ENCODE measurements around the gene CFAP157.
"Not testable (repeated sequence)": the region's sequence is repeated elsewhere in the genome, so short reads cannot be mapped to it uniquely, and the experiment has no call there.

The CFAP157 gene

DNA sequence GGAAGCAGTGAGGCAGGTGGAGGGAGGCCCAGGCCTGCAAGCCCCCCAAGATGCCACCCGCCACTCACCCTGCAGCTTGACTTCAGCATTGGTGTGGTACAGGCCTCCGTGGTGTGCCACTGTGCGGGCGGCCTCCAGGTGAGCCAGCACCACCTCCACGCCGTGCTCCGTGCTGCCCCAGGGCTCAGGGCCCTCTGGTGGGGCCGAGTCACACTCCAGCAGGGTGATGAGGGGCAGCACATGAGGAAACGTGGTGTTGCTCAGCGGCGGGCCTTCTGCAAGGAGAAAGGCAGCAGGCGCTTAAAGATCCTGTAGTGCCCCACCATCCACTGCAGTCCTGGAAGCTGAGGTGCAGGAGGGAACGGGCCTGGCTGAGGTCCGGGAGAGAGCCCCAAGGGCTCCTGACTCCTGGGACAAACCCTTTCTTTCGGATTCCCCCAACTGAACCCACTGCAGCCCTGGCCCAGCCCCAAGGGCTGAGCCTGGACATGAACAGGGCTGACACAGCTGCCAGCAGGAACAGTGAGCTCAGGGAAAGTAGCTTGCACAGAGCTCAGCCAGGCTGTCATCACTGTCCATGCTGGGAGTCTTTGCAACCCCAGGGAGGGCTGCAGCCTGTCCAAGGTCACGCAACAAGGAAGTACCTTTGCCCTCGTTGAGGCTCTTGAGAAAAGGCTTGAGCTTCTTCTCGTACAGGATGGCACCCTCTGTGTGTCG, 33.0 kb downstream of the CFAP157 start:
- FAIRE-seq, result no peak

DNA sequence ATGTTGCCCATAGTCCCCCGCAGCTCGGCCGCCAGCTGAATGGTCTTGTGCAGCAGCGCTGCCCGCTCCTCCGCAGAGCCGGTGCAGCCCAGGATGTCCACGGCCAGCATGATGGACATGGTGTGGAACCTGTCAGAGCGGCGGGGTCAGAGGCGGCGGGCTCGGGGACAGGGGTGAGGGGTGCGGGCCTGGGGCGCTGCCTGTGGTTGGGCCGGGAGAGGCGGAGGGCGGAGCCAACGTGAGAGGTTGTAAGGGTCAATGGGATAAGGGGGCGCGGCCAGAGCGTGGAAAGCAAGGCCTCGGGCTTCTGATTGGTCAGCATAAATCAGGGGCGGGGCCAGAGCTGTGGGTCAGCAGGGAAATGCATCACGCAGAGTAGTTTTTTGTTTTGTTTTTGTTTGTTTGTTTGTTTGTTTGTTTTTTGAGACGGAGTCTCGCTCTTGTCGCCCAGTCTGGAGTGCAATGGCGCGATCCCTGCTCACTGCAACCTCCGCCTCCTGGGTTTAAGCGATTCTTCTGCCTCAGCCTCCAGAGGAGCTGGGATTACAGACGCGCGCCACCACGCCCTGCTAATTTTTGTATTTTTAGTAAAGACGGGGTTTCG, 35.1 kb downstream of the CFAP157 start:
- FAIRE-seq, result no peak

DNA sequence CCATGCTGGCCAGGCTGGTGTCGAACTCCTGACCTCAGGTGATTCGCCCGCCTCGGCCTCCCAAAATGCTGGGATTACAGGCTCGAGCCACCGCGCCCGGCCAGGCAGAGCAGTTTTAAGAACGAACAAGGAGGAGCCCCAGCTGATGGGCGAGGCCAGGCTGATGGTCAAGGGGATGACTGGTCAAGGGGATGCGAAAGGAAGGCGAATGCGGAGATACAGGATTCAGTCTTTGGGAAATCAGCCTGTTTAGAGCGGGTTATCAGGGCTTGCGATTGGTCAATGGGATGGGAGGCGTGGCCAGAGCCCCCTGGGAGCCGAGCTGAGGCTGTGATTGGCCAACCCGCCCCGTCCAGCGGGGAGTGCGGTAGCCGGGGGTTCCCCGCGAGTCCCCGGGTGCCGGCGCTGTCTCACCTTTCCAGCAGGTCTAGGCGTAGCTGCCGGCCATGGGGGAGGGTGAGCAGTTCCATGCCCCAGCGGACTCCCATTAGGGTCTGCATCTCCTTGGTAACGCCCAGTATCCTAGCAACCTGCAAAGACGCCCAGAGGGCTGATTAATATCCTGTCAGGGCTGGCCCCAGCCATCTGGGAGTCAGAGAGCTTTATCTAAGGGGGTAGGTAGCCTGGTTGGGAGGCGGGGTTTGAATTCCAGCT, 35.8 kb downstream of the CFAP157 start:
- FAIRE-seq, result no peak

DNA sequence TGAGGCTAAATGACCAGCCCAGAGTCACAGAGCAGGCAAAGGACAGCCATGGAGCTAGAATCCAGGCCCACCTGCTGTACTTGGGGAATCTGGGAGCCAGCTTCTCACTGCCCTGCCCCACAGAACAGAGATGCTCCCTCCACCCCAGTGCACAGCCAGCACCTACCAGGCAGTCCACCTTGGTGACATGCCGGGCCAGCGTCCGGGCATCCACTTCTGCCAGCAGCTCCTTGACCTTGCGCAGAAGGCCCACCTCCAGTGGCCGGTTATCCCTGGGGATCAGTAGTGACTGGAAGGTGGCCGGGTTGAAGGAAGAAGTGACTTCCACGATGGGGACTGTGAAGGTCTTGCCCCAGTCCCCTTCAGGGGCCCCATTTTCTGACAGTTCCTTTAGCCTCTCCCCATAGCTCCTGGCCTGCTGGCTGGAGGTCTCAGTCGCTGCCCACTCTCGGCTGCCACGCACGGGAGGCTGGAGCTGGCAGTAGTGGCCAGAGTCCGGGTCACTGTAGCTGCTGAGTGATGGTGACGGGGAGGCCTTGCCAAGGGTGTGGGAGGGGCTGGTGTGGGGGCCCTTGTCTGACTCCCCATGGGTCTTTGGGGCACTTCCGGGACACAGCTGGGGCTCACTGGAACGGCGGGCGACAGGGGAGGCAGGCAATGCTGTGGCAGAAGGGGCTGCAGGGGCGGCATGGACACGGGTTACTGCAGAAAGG, 37.8 kb downstream of the CFAP157 start:
- FAIRE-seq, result no peak

DNA sequence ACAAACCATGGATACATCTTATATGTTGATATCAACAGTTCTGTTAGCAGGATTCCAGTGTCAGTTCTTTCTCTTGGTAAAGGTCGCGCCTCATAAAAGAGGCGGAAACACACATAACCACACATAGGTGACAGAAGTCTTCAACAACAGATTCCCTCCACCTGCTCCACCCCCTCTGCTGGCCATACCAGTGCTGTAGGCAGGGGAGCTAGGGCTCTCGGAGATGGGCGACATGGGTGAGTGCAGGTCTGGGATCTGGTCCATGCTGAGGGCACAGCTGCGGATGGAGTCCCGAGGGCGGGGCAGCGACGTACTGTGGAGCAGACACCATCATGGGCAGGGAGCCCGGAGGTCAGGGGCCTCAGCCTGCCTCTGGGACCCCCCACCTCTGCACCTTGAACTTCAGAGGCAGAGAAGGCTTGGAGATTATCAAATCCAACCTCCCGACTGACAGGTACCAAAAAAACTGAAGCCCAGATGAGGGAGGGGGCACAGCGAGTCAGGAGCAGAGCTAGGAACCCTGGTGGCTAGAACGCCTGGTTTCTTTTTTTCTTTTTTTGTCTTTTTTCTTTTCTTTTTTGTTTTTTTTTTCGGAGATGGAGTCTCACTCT, 40.3 kb downstream of the CFAP157 start:
- FAIRE-seq, result no peak

DNA sequence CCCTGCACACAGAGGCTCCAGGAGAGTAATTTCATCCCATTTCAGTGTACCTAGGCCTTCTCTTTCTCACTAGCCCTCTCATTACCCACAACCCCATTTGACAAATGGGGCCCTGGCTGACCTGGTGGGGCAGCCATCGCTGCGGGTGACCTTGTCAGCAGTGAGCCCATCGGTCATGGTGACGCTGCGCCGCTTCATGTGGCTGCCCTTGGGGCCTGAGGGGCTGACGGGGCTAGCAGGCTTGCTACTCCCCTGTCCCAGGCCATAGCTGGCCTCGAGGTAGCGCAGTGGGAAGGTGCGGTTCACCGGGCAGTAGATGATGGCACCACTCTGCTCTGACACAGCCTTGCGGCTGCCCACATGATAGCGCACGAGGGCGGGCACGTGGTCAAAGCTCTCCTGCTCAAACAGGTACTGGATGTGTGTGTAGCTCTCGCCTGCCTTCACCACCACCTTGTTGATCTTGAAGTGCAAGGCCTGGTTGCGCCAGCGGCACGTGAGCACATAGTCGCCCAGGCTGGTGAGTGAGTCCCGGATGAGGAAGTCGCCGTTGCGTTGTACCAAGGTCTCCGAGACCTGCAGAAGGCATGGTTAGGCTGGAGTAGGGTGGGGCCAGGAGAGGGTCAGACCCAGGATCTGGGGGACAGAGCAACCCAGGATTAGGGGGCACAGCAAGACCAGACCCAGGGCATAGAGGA, 42.5 kb downstream of the CFAP157 start:
- FAIRE-seq, result no peak

DNA sequence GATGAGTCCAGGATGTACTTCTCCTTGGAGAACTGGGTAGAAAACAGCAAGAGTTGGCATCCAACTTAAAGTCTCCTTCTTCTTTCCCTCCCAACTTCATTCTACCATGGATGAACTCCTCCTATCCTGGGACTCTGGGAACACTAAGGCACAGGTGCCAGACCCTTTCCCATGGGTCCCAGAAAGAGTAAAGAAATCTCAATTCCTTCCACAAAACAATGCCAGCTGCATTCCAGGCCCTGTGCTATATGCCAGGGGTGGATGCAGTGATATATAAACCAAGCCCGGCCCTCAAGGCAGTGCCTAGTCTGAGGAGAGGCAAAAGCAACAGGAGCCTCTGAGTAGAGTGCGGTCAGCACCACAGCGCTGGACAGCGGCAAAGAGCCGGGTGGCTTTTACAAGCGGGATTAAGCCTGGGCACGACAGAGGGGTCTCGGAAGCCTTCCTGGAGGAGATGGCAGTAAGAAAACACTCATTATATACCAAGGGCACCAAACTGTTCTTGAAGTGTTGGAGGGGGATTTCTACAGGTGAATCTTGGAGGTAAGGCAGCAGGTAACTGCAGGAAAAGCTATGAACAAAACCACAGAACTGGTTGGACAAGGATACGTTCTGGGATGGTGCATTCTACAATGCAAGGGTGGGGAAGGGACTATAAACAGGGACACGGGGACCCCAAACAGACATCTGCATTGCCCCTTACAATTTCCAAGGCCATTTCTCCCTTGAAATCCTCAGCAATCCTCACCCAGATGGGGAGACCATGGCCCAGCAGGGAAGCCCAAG, 44.7 kb downstream of the CFAP157 start:
- no peak for FAIRE-seq

DNA sequence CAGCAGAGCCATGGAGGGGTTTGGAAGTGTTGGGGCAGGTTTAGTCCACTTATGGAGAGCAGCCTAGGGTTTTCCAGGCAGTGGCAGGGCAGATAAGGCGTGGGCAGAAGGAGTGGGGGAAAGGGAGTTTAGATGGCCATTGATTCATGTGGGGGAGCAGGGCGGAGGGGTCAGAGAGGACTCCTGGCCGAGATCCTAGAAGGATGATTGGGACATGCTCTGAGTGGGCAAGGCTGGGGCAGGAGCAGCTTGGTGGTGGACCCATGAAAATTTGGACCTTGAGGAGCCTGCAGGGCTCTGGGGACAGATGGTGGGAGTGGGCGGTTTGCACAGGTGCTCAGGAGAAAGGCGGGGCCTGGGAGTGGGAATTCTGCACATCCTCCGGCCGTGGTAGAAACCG, 46.4 kb downstream of the CFAP157 start:
- no peak for FAIRE-seq

DNA sequence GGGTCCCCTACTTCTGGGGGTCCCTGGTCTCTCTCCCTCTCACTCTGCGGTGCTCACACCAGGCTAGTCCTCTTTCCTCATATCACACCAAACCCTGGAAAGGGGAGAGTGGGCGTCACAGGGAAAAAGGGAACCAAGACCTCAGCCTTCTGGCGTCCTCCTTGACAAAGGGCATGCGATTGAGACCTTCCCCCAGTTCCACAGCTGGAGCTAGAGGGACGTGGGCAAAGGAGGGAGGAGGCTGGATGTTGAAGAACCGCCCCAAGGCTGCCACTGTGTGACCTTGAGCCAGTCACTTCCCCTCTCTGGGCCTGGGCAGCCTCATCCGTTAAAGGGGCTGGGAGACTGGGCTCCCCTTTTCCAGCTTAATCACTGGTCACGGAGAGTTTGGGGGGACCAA, 46.8 kb downstream of the CFAP157 start:
- no peak for FAIRE-seq

DNA sequence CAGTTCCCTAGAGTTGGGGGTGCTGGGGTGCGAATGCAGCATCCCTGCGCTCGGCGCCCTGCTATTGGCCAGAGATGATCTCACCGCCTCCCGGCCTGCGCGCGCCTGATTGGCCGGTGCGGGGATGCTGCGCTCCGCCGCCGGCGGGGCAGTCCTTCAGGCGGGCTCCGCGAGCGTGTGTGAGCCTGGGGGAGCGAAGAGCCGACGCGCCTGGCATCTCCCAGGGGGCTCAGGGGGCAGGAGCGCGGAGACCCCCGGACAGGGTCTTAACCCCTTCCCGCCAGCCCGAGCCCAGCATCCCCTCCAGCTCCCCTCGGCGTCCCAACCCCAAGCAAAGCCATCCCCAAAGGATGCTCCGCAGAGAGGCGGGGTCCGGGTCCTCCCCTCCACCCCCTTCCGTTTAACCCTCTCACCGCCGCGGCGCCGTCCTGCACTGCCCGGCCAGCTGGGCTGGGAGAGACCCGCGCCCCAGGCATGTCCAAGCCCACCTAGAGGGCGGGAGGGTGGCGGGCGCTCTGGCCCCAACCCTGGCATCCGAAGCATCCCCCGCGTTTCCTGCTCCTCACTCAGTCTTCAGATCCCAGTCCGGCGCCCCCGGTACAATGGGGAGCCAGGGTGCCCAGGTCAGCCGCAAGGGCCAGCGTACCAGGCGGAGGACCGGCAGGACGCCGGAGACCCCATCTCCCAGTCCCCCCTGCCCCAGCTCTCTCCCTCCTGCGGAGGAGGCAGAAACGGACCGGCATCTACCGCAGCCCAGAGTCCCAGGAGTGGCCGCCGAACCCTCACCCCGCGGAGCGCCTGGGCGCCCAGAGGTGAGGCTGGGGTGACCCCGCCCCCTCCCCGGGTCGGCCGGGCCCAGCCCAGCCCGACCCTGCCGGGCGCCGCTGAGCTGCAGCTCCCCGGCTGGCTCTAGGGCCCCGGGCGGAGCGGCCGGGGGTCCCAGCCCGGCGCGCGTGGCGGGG, 47.6 kb downstream of the CFAP157 start:
- FAIRE-seq, result no peak

DNA sequence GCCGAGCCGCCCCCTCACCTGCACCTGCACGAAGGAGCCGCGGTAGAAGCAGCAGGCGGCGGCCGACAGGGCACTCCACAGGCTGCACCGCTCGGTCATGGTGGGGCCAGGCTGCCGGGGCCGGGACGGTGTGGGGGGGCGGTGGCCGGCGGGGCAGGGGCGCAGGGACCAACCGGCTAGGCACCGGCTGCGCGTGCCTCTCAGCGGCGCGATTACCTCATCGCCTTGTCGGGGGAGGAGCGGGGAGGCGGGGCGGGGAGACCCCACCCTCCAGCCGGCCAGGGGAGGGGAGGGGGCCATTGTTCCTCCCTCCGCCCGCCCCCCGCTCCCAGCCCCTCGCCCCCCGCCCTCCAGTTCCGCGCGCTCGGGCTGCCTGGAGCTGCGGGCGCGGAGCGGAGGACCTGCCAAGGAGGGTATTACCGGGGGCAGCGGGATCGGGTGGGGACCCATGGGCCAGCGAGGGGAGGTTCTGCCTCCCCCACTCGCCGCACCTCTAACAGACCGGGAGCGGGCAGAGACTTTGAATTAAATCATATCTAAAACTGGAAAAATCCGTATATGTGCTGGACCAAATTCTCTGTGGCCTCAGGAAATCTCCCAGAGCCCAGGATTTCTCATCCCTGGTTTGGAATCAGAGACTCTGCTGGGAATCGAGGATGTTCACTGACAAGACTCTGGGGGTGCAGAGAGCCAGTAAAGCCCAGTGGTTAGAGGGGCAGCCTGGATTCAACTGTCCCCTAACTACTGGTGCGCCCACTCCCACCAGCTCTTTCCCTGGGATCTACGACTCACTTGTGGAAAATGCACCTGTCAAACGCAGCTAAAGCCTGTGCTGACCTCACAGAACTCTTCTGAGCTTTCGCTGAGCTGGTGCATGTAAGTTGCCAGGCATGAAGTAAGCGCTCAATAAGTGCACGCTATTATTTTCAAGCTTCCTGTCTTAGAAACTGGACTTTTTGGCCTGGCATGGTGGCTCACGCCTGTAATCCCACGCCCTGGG, 48.6 kb downstream of the CFAP157 start:
- no peak for FAIRE-seq

DNA sequence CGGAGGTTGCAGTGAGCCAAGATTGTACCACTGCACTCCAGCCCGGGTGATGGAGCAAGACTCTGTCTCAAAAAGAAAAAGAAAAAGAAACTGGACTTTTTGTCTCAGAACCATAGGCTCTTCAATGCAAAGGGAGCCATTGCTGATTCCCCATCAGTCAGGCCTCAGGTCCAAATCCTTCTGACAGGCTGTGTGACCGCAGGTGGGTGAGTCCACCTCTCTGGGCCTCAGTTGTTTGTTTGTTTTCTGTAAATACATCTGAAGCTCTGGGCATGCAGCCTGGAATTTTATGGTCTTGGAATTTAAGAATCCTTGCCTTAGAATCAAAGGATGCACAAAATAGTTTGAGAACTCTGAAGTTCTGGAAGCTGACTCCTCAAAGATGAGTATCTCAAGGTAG, 49.4 kb downstream of the CFAP157 start:
- no peak for FAIRE-seq

DNA sequence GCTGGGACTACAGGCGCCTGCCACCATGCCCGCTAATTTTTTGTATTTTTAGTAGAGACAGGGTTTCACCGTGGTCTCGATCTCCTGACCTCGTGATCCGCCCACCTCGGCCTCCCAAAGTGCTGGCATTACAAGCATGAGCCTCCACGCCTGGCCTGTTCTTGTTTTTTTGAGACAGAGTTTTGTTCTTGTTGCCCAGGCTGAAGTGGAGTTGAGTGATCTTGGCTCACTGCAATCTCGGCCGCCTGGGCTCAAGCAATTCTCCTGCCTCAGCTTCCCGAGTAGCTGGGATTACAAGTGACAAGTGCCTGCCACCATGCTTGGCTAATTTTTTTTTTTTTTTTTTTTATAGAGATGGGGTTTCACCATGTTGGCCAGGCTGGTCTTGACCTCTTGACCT, 50.0 kb downstream of the CFAP157 start:
- not testable (repeated sequence) for FAIRE-seq

DNA sequence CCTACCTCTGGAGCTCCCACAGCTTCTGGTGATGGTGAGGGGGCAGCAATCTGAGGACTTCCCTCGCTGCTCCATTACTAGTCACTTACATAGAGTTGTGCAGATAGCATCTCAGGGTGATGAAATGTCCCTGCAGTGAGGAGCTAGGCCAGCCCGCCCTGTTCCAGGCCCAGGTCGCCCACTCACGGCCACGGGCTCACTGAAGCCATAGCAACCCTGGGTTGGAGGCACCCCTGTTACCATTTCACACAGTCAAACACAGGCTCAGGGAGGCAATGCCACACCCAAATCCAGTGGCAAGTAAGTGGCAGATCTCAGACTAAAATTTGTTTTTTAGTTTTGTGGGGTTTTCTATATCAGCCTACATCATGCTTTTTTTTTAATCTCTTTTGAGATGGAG, 52.1 kb downstream of the CFAP157 start:
- no peak for FAIRE-seq

DNA sequence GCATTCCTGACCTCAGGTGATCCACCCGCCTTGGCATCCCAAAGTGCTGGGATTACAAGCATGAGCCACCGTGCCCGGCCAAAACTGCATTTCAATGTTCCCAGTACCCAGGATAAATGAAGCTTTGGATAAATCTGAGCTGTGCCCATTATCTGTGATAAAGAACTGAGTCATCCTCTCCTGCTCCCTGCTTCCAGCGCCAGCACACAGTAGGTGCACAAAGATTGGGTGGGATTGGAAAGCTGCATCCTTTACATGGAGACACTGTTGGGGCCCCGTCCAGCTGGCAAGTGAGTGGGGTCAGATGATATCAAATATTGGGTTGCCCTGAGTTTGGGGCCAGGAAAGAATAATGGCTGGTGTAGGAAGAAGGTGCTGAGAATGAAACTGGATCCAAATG, 54.3 kb downstream of the CFAP157 start:
- no peak for FAIRE-seq

DNA sequence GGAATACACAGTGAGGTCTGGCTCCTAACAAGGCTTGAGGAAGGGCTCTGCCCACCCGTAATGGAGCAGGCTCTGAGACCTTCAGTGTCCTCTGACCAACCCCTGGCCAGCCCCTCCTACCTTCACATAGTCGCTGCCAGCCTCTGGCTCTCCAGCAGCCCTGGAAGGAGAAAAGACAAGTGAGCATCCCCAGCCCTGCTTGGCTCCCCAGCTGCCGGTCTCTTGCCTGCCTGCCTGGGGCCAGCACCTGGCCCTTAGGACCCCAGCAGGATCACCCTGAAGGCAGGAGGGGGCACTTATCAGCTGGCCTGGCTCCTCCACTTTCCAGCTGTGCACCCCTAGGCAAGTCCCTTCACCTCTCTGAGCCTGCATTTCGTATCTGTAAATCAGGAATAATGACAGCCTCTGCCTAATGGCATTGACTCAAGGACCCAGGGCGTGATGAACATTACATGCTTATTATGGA, 54.7 kb downstream of the CFAP157 start:
- no peak for FAIRE-seq

DNA sequence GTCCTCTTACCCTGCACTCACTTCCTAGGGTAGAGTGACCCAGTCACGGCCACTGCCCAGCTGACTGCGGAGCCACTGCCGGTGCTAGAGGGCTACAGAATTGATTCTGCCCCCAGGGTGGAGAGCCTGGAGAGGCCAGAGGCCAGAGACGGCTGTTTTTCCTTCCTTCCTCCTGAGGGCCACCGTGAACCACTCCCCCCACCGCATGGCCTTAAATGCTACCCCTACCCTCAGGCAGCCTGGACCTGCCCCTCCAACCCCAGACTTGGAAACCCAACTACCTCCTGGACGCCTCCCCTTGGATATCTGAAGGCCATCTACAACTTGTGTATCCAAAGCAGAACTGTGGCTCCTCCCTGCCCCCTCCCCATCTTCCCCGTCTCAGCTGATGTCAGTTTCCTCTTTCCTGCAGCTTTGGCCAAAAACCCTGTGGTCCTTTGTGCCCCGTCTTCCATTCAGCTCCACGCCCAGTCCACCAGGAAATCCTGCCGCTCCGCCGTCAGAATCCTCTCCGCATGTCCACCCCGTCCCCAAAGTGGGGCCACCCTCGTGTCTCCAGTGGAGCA, 55.4 kb downstream of the CFAP157 start:
- no peak for FAIRE-seq

DNA sequence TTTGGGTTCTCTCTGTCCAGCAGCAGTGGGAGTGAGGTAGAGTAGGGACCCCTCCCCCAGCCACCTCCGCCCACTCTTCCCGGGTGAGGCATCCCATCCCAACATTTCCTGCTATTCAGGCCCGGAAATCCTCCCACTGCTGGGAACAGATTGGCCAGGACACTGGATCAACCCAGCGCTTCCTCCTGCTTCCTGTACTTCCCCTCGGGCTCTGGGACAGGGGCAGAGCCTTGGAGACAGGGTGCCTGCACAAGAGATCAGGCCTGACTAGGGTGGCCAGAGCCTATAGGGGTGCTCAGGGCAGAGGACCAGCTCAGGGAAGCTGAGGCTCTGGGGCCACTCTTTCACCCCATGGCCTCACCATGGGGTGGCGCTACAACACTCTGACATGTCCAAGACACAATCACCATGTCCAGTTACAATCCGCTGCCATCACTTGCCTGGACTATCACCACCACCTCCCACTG, 57.2 kb downstream of the CFAP157 start:
- no peak for FAIRE-seq

DNA sequence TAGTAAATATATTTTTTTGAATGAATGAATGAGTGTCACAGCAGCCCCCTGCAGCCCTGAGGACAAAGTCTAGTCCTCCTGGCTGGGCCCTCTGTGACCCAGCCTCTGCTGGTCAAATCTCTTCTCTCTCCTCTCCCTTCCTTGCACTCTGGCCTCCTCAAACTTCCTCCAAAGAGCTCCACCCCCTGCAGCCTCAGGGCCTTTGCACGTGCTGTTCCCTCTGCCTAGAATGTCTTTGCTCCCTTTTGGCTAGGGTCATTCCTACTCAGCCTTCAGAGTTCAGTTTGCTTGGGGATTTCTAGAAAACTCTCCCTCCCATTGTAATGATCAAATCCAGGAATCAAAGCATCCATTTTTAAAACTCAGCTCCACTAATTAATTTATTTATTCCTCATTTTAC, 58.6 kb downstream of the CFAP157 start:
- FAIRE-seq, result no peak

Data from TTC549 (cell line).